OCI-LY1 (cell line): ENCODE results near the gene ERAP2.

ENCODE experiments used
- CTCF ChIP-seq: fragments of 200-600 bp; sonication (generic), shearing (Covaris generic); IDR thresholded peaks from 2 replicates; pipeline ENCODE4 v1.5.1; 2017; ENCODE audit warnings: mild to moderate bottlenecking, antibody characterized with exemption, low read length, moderate library complexity, mixed read lengths
- EZH2 ChIP-seq: fragments of 200-600 bp; sonication (generic), shearing (Covaris generic); IDR thresholded peaks from 2 replicates; pipeline ENCODE4 v1.8.0; 2017; ENCODE audit warnings: borderline replicate concordance, mixed run types, mild to moderate bottlenecking, antibody characterized with exemption, low read length, moderate library complexity, mixed read lengths

- TF ChIP-seq CTCF, result no peak
- TF ChIP-seq EZH2, result no peak
Observed at GRCh38 chr5:96911139-96911538, 34.8 kb downstream of the ERAP2 start.
